K562 (cell line): ENCODE results near the gene CENPX. TPM values are rescaled to one million over a fixed set of nuclear protein-coding genes. Genes with fewer than 3 reads are reported as not detected.

ENCODE experiments used
- ATAC-seq: fragments of 200-7000 bp; cut with Tn5 transposase; 3 replicates; pipeline ENCODE4 v1.9.1; 2020; ENCODE audit warnings: moderate library complexity
- BruUV-seq: library from RNA; stranded (reverse); fragments of 400-500 nt; replicated peaks from 2 replicates; lab custom pipeline; 2021; lab: Mats Ljungman, UMichigan
- CTCF ChIA-PET: fragments of 300-600 bp; formaldehyde crosslinking; extraction: SDS; loops from one replicate; lab custom pipeline; 2021; ENCODE audit warnings: low intra/inter-chr PET ratio; lab: Yijun Ruan, JAX
- POLR2A ChIA-PET: fragments of 300-600, 350-650 bp; sonication (Branson Sonifier 250); formaldehyde crosslinking; extraction: SDS; loops from one replicate; lab custom pipeline; 2021; ENCODE audit warnings: antibody characterized with exemption, inconsistent platforms; lab: Yijun Ruan, JAX
- DNase-seq, 4 experiments: peaks; one replicate each; pipeline versions ENCODE4 v3.0.0 to v3.0.0-alpha.2; 2011 to 2018; ENCODE audit warnings: low spot score in 3 of 4, mixed read lengths in 3 of 4; ENCODE audit errors: extremely low read depth in 1 of 4
- FAIRE-seq: peaks from 2 replicates; lab custom pipeline; 2011; peaks lifted over from hg19 to GRCh38; lab: Jason Lieb, UNC
- H2AFZ ChIP-seq: 2 replicates; pipeline ENCODE4 v1.6.0; 2011; ENCODE audit warnings: low read depth, low read length, control low read depth, inconsistent platforms
- H3K27ac ChIP-seq: fragments of 200-600 bp; 3 replicates; pipeline ENCODE4 v1.8.0; 2011; ENCODE audit warnings: low read depth, mild to moderate bottlenecking, control low read depth, inconsistent platforms, low read length, moderate library complexity, mixed read lengths; ENCODE audit errors: extremely low read depth
- H3K27me3 ChIP-seq, 2 experiments: fragments of 300-600 bp in 1 of 2; 2 replicates in 1 of 2; 3 replicates in 1 of 2; pipeline versions ENCODE4 v1.6.0 to v1.8.0; 2011; ENCODE audit warnings: inconsistent platforms in 2 of 2, low read length in 2 of 2, mild to moderate bottlenecking in 1 of 2, mixed read lengths in 1 of 2, moderate library complexity in 1 of 2; ENCODE audit not compliant: control insufficient read depth in 2 of 2, insufficient read depth in 2 of 2
- H3K36me3 ChIP-seq: fragments of 300-600 bp; 3 replicates; pipeline ENCODE4 v1.8.0; 2011; ENCODE audit warnings: mild to moderate bottlenecking, low read length, inconsistent platforms; ENCODE audit not compliant: control insufficient read depth, insufficient read depth
- H3K4me1 ChIP-seq, 2 experiments: fragments of 200-600 bp in 1 of 2; replicated peaks in 1 of 2; 2 replicates in 1 of 2; 3 replicates in 1 of 2; pipeline versions ENCODE4 v1.5.1 to v1.8.0; 2011; ENCODE audit warnings: inconsistent platforms in 2 of 2, low read length in 2 of 2, mild to moderate bottlenecking in 1 of 2, mixed read lengths in 1 of 2, moderate library complexity in 1 of 2; ENCODE audit not compliant: control insufficient read depth in 2 of 2, insufficient read depth in 2 of 2
- H3K4me2 ChIP-seq: 2 replicates; pipeline ENCODE4 v1.6.1; 2011; ENCODE audit warnings: low read length, control low read depth, inconsistent platforms, mixed read lengths; ENCODE audit not compliant: insufficient read depth
- H3K4me3 ChIP-seq: fragments of 200-600 bp; sonication (generic), shearing (Covaris generic); 2 replicates; pipeline ENCODE4 v1.5.1; 2016; ENCODE audit warnings: control low read depth, inconsistent platforms
- H3K79me2 ChIP-seq: fragments of 200-600 bp; 3 replicates; pipeline ENCODE4 v1.8.0; 2011; ENCODE audit warnings: low read length, inconsistent platforms; ENCODE audit not compliant: control insufficient read depth, insufficient read depth
- H3K9ac ChIP-seq, 2 experiments: 2 replicates each; pipeline versions ENCODE4 v1.6.0 to v1.6.1; 2011; ENCODE audit warnings: low read depth in 2 of 2, low read length in 2 of 2, control low read depth in 1 of 2, inconsistent platforms in 1 of 2, mild to moderate bottlenecking in 1 of 2, mixed read lengths in 1 of 2; ENCODE audit not compliant: insufficient read depth in 1 of 2
- H3K9me1 ChIP-seq: one replicate; pipeline ENCODE4 v1.6.0; 2011; ENCODE audit warnings: inconsistent platforms, mild to moderate bottlenecking, low read length, moderate library complexity; ENCODE audit not compliant: control insufficient read depth, insufficient read depth
- H3K9me3 ChIP-seq: replicated peaks from 2 replicates; pipeline ENCODE4 v1.5.1; 2011; ENCODE audit warnings: low read depth, low read length, inconsistent platforms; ENCODE audit not compliant: control insufficient read depth, insufficient read depth
- H4K20me1 ChIP-seq: replicated peaks from 2 replicates; pipeline ENCODE4 v1.6.1; 2011; ENCODE audit warnings: low read length, inconsistent platforms, mixed read lengths; ENCODE audit not compliant: control insufficient read depth, insufficient read depth
- EGR1 ChIP-seq: fragments of 450-650 bp; conservative IDR thresholded peaks from 2 replicates; pipeline ENCODE4 v1.6.1; 2017; ENCODE audit warnings: mild to moderate bottlenecking
- EHMT2 ChIP-seq: fragments of 450-650 bp; IDR thresholded peaks from 2 replicates; pipeline ENCODE4 v1.6.1; 2018; ENCODE audit warnings: antibody characterized with exemption
- MAFF ChIP-seq: IDR thresholded peaks from 2 replicates; pipeline ENCODE4 v1.6.1; 2012; ENCODE audit warnings: low read length, improper control_type of control experiment
- MEF2D ChIP-seq: conservative IDR thresholded peaks from 2 replicates; pipeline ENCODE4 v1.6.1; 2016; ENCODE audit warnings: low read depth, missing genetic modification characterization, missing compliant biosample characterization
- RBFOX2 ChIP-seq: fragments of 200-400 bp; formaldehyde crosslinking; IDR thresholded peaks from 2 replicates; pipeline ENCODE4 v1.6.1; 2017; ENCODE audit warnings: low read depth, mild to moderate bottlenecking, low read length, moderate library complexity
- WGBS: fragments of 100-300 bp; shearing (Covaris generic); methylation state at CpG from one replicate; pipeline ENCODE4 v1.1.6; 2016; ENCODE audit warnings: low coverage, mixed read lengths; ENCODE audit not compliant: insufficient coverage; ENCODE audit errors: missing lambda C conversion rate; 5-methylcytosine and 5-hydroxymethylcytosine counted together
- in situ Hi-C: fragments of 300-500 bp; cut with MboI; formaldehyde crosslinking; loops from 4 replicates; pipeline ENCODE4 v1.15.0; 2018; ENCODE audit warnings: inconsistent platforms, mixed read lengths
- intact Hi-C: fragments of 100-400 bp; cut with micrococcal nuclease; formaldehyde crosslinking; loops from 2 replicates; pipeline ENCODE4 v1.14.2; 2022
- polyA plus RNA-seq, 8 experiments: library from polyadenylated mRNA; depleted of rRNA in 4 of 8; stranded (reverse) in 5 of 8; unstranded in 3 of 8; fragments of >200 nt; fragmentation: Nextera tagmentation in 2 of 8; fragmentation: Illumina TruSeq in 1 of 8; extraction: Ambion mirVana in 2 of 8; extraction: Trizol in 1 of 8; gene quantifications; 2 replicates each; pipeline versions ENCODE4 v1.2.1 to v1.2.3, GENCODE V29; 2011 to 2014; ENCODE audit warnings: inconsistent platforms in 1 of 8, missing spikeins in 1 of 8
- total RNA-seq, 7 experiments: library from RNA; depleted of rRNA in 6 of 7; stranded (reverse); fragments of >200 nt in 6 of 7; fragmentation: Illumina TruSeq in 2 of 7; extraction: Trizol in 2 of 7; gene quantifications; 2 replicates each; pipeline versions ENCODE4 v1.2.1 to v1.2.3, GENCODE V29; 2011 to 2021; ENCODE audit warnings: low replicate concordance in 1 of 7

CENPX gene
- total and polyA plus RNA-seq, 9 of the 15 experiments (the other 6 are each of a cell fraction or from before 2014, with no cell fraction given), result 32.7 to 352 (median 127) TPM

DNA sequence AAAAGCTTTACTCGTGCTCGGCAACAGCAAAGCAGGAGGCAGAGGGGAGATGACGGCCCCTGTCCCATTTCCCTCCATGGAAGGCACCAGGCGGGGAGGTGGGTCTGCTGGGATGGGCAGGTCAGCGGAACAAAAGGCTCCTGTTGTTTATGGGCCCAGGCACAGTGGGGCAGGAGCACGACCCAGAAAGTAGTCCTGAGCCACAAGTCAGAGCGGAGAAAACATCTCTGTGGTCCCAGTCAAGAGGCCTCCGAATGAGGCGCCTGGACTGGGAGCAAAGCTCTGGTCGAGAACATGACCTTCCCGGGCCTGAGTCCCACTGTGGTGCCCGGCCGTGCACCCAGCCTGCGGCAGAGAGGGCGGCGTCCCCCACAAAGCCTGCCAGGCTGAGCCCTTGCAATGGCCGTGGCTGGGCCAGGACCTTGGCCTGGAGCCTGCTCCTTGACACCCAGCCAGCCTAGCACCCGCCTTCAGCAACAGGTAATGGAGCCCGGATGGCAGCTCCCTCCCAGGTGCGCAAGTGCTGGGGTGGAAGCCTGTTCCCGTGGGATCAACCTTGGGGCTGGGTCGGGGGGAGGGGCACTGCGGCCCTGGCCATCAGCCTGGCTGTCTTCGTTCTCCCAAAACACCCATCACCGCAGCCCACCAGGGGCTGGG lies 25.4 kb upstream of the CENPX start:
- peaks cover 2% of the 10 kb centered on the region for H3K9me1 ChIP-seq
- H2AFZ ChIP-seq, result no peak overlapping the region
- peaks cover 6 to 72% of the 10 kb centered on the region in 2 experiments; a peak in 3 of 5 replicates for H3K4me1 ChIP-seq
- in situ Hi-C loops, result no loop called here
- ATAC-seq, result no peak
- H3K27me3 ChIP-seq, result no peaks in the 10 kb centered on the region
- no peak for FAIRE-seq
- TF ChIP-seq RBFOX2, result peak; percentile 17; the same call in 1 of the 2 replicates
- TF ChIP-seq MEF2D (tag), result no peak
- no peak overlapping the region for H3K4me3 ChIP-seq
- intact Hi-C loops, result no loop called here
- no peak overlapping the region for H3K4me2 ChIP-seq
- peak in 1 of 4 experiments; percentile 11 for DNase-seq
- H3K9ac ChIP-seq, result peak overlapping the region in 1 of 2 experiments; percentile 65; a peak in 2 of 4 replicates
- peaks cover 39% of the 10 kb centered on the region; the same call in 2 of the 3 replicates for H3K36me3 ChIP-seq
- no peak overlapping the region for H3K27ac ChIP-seq
- POLR2A ChIA-PET, result interaction anchor here (0.6 kb wide), 1 partner anchor 10 kb away, joined by 3 read pairs; the partner anchor contains the start of gene DCXR
- BruUV-seq, result no TSS peak
- CTCF ChIA-PET, result no interaction called here
- H3K9me3 ChIP-seq, result no peaks in the 10 kb centered on the region
- 0 out of 2 replicates have a peak, but pooled peaks cover 4% of the 10 kb centered on the region for H4K20me1 ChIP-seq
- H3K79me2 ChIP-seq, result peaks cover 24% of the 10 kb centered on the region
- WGBS, result 91% methylated on average over 16 of the region's 25 CpGs

DNA sequence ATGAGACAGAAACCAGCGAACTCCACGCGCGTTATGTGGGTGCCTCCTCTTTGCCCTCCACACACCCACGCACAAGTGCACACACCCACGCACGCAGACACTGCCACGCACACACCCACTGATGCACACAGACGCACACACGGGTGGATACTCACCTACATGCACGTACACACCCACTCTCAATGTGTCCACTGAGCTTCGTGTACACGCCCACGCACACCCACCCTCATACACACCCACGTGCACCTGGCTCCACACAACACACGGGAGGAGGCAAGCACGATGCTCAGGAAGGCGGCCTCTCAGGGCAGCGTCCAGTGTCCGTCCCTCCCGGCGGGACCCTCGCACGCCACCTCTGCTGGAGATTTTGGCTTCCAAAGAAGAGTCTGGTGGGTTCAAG lies 24.7 kb upstream of the CENPX start:
- in situ Hi-C loops, result no loop called here
- Histone ChIP-seq H3K27ac (no peak overlapping the region), H3K36me3 (peaks cover 36% of the 10 kb centered on the region; the same call in 2 of the 3 replicates), H3K4me1 (peaks cover 6 to 70% of the 10 kb centered on the region in 2 experiments; a peak in 3 of 5 replicates), H3K9me3 (no peaks in the 10 kb centered on the region), H3K79me2 (peaks cover 17% of the 10 kb centered on the region), H3K4me2 (no peak overlapping the region), H4K20me1 (0 out of 2 replicates have a peak, but pooled peaks cover 3% of the 10 kb centered on the region), H3K27me3 (no peaks in the 10 kb centered on the region), H3K4me3 (no peak overlapping the region), H3K9ac (peak overlapping the region in 1 of 2 experiments; percentile 65; a peak in 2 of 4 replicates), H2AFZ (no peak overlapping the region), H3K9me1 (peaks cover 2% of the 10 kb centered on the region)
- ChIA-PET POLR2A (no interaction called here), CTCF (no interaction called here)
- intact Hi-C loops, result no loop called here
- peak in 2 of 4 experiments; percentile 11 to 18 for DNase-seq
- TF ChIP-seq EGR1 (peak; percentile 93), EHMT2 (no peak), MAFF (no peak), RBFOX2 (peak; percentile 60)
- no peak for ATAC-seq
- WGBS, result 84% methylated on average over 17 of the region's 24 CpGs
- no peak for FAIRE-seq
- no TSS peak for BruUV-seq
